HG03039 (cell line): ENCODE data around the gene BCR.

Source experiments
- ATAC-seq: cut with Tn5 transposase; IDR thresholded peaks from one replicate; pipeline ENCODE4 v1.9.1; 2021; ENCODE audit warnings: mild to moderate bottlenecking, moderate library complexity; ENCODE audit not compliant: unreplicated experiment

The BCR gene

DNA sequence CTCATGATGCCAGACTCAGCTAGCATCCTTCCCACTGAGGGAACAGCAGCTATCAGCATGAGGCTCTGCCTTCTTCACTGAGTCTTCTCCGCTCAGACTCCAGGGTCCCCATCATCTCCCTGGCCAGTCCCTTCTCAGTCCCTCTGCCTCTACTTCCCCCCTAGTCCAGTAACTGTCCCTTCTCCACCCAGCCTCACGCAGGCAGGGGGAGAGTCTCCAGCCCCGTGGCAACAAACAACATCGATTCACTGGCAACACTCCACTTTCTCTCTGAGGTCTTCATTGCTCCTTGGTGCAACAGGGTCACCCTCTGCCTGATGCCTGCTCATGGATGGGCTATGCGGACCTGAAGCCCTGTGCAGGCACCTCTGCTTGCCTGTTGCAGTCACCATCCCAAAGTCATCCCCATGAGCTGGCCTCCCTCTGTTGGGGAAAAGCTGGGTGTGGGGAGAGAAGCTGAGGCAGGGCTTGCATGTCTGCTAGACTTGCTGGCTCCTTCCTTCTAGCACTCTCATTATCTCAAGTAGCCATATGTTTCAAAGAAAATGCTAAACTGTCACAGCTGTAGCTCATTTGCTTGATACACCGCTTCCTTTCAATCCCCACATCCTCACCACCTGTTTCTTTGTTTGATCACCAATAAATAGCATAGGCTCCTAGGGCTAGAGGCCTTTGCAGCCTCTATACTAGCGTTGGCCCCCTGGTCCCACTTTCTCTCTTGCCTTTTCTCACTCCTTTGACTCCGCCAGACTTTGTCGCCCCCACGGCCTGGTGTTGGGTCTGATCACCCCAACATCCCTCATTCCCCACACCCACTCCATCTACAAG is 4.3 kb upstream of the BCR start:
- ATAC-seq, result no peak

DNA sequence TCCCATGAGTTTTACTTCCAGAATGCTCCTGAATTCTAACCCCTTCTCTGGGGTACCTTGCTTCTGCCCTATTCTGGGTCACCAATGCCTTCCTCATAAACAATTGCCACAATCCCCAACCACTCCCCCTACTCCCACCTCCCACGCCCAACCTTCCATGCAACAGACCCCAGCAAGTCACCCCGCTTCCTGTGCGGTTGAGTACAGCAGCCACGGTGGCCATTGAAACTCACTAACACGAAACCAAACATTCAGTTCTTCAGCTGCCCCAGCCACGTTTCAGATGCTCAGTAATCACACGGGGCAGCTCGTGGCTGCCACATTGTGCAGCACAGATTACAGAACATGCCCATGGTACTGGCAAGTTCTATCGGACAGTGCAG is 3.7 kb upstream of the BCR start:
- no peak for ATAC-seq

GRCh38 chr22:23177197-23177596 is 3.1 kb upstream of the BCR start:
- ATAC-seq, result no peak

DNA sequence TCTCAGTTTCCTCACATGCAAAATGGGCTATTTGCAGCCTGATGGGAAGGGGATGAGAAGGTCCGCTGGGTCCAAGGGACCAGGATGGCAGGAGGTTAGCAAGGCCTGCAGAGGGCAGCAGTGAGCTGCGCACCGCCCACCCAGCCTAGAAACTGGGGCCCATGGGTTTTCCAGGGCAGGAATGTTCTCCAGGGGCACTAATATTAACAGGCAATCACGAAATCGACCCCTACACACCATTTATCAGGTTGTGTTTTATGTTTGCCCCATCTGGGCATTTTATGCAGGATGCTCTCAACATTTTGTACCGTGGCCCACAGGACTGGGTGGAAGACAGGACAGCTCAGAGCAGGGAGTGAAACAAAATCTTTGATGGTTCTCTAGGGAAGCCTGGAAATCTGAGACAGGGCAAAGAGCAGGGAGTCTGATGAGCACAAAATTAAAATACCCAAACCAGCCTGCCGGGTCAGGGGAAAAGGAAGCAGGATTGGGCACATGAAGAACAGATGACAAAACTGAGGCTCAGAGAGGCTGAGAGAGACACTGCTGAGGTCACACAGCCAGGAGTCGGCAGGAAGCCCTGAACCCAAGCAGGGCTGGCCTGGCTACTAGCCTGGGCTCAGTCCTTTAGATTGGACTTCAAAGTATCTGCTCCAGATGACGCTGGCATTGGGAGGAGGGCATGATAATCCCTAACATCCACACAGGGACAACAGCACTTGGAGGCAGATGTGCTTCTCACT is 1.6 kb upstream of the BCR start:
- ATAC-seq, result no peak

DNA sequence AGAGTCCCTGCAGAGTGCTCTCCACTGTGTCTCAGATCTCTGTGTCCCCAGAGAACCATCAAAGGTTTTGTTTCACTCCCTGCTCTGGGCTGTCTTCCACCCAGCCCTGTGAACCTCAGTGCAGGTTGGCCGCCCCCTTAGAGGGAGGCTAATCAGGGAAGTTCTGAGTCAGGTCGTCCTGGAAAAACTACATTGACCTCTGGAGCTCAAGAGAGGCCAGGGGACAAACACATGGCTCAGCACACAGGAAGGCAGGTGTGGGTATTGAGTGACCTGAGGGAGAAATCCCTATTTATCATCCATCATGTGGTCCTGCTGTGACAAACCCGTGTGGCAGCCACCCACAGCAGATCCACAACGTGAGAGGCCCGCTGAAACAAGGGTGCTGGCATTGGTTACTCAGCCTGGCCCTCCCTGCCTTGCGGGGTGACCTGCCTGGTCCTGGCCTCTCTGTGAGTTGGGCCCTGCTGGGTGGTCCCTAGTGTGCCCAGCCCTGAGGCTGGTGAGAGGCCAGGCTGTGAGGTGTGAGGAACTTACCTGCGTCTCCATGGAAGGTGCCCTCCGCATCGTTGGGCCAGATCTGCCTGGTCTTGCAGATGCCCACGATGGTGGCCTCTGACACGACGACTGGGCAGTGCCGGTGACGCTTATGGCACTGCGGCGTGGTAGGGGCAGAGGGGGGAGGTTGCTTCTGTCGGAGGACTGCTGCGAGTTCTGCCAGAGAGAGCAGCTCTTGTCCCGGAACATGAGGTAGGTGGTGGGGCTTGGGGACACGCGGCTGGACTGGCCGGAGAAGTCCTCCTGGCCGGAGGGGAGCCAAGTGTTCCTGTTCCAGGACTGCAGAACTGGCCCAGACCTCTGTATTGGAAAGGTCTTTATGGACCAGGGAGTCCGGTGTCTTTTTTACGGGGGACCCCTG is 669 bp upstream of the BCR start:
- ATAC-seq, result no peak

DNA sequence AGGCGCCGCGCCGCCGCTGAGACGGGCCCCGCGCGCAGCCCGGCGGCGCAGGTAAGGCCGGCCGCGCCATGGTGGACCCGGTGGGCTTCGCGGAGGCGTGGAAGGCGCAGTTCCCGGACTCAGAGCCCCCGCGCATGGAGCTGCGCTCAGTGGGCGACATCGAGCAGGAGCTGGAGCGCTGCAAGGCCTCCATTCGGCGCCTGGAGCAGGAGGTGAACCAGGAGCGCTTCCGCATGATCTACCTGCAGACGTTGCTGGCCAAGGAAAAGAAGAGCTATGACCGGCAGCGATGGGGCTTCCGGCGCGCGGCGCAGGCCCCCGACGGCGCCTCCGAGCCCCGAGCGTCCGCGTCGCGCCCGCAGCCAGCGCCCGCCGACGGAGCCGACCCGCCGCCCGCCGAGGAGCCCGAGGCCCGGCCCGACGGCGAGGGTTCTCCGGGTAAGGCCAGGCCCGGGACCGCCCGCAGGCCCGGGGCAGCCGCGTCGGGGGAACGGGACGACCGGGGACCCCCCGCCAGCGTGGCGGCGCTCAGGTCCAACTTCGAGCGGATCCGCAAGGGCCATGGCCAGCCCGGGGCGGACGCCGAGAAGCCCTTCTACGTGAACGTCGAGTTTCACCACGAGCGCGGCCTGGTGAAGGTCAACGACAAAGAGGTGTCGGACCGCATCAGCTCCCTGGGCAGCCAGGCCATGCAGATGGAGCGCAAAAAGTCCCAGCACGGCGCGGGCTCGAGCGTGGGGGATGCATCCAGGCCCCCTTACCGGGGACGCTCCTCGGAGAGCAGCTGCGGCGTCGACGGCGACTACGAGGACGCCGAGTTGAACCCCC is 798 bp downstream of the BCR start:
- no peak for ATAC-seq

DNA sequence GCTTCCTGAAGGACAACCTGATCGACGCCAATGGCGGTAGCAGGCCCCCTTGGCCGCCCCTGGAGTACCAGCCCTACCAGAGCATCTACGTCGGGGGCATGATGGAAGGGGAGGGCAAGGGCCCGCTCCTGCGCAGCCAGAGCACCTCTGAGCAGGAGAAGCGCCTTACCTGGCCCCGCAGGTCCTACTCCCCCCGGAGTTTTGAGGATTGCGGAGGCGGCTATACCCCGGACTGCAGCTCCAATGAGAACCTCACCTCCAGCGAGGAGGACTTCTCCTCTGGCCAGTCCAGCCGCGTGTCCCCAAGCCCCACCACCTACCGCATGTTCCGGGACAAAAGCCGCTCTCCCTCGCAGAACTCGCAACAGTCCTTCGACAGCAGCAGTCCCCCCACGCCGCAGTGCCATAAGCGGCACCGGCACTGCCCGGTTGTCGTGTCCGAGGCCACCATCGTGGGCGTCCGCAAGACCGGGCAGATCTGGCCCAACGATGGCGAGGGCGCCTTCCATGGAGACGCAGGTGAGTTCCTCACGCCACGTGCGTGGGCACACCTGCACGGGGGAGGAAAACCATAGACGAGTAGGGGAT is 1.5 kb downstream of the BCR start:
- no peak for ATAC-seq

GRCh38 chr22:23182309-23183060 is 2.2 kb downstream of the BCR start:
- no peak for ATAC-seq

GRCh38 chr22:23183061-23183698 is 2.9 kb downstream of the BCR start:
- no peak for ATAC-seq

DNA sequence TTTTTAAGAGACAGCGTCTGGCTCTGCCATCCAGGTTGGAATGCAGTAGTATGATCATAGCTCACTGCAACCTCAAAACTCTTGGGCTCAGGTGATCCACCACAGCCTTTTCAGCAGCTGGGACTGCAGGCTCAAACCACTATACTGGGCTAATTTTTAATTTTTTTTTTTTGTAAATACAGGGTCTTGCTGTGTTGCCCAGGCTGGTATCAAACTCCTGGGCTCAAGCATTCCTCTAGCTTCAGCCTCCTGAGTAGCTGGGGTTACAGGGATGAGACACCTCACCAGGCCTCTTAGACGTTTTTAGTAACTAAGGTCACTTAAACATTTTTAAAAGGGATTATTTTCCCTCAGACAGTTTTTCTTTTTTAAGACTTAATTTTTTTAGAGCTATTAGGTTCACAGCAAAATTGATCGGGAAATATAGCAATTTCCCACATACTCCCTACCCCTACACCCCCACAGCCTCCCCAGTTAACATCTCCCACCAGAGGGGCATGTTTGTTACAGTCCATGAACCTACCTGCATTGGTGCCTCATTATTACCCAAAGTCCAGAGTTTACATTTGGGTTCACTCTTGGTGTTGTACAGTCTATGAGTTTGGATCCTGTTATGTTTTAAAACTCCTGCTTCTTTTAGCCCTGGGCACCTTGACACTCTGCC is 3.9 kb downstream of the BCR start:
- no peak for ATAC-seq

- ATAC-seq, result no peak
Observed at GRCh38 chr22:23184764-23185113, 4.4 kb downstream of the BCR start.

DNA sequence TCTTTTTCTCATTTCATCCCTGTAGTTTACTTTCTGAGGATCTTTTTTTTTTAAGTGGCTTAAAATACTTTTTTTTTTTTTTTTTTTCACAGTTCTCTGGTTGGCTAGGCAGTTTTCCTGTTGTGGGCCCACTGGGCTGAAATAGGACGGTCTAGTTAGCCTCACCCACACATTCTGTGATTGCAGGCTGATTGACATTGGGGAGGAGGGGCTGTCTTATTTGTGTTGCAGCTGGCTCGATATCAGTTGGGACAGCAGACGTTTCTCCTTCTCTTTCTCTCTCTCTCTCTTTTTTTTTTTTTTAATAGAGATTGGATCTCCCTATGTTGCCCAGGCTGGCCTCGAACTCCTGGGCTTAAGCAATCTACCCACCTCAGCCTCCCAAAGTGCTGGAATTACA is 6.9 kb downstream of the BCR start:
- ATAC-seq, result no peak

DNA sequence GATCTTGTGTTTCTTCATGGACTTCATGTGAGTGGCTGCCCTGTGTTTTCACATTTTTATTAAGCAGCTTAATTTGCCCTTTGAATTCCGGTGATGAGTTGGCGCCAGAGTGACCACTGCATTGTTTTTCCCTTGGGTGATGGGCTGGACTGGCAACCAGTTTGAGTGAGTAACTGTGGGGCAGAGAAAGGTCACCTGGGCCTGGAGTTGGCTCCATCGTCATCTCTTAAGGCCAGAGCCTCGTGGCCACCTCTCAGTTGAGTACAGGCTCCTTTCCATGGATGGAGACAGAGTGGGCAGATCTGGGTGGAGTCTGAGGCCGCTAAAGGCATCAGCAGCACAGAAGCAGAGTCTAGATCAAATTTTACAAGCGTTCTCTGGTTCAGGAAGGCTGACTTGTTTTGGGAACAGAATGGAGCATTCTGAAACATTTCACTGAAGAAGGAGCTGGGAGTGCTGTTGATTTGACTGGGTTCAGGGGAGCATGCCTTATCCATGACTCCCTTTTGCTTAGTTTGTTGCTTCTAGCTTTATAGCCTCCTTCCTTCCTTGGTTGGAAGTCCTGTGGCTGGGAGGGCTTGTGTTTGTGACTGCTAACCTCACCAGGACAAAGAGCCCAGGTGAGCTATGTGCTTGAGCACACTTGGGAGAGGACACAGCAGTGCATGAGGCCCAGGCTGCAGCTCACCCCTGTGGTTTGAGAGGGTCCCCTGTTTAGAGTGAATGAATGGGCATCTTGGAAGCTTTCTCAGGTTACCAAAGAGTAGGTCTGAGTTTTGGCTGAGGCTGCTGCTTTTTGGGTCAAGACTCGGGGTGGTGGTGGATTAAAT is 7.8 kb downstream of the BCR start:
- no peak for ATAC-seq

DNA sequence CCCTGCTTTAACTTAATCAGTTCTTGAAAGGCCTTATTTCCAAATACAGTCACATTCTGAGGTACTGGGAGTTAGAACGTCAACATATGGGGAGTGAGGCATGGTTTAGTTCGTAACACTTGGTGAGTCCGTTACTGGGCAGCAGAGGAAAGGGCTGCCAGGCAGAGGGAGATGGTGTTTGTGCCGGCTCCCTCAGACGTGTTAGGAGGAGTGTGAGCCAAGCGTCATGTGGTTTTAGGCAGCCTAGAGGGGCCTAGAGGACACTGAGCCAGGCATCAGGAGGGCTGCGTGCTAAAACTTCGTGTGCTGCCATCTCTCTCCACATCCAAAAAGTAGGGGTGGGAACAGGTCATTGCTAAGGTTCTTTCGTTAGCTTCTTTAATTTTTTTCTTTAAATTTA is 10.2 kb downstream of the BCR start:
- ATAC-seq, result no peak

- ATAC-seq, result no peak
Observed at GRCh38 chr22:23192133-23192532, 11.8 kb downstream of the BCR start.

- ATAC-seq, result no peak
Observed at GRCh38 chr22:23192558-23192957, 12.2 kb downstream of the BCR start.

DNA sequence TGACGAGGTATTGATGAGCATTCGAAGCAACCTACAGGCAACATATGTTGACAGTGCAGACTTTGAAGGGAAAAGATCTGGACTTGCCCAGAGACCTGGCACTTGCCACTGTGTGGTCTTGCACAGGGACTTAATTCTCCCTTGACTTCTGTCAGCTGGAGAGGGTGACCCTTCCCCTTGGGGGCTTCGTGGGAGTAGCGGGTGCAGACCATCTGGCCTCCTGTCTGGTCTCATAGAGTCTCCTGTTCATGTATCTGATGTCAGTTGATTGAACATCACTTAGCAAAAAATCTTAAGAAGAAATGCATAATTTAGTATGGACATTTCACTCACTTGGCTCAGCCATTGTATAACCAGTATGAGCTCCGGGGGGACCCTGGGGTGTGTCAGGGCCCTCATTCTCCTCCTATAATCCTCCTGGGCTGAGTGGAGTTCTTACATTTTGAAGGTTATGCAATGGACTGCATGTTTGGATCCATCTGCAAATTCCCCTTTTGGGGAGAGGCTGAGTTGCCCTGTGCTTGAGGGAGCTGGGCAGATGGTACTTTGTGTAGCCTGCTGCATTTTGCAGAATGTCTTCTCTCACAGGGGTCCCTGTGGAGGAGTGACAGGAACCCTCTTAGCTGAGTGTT is 13.0 kb downstream of the BCR start:
- no peak for ATAC-seq
